ENCODE results near the gene ELP4.

DNA sequence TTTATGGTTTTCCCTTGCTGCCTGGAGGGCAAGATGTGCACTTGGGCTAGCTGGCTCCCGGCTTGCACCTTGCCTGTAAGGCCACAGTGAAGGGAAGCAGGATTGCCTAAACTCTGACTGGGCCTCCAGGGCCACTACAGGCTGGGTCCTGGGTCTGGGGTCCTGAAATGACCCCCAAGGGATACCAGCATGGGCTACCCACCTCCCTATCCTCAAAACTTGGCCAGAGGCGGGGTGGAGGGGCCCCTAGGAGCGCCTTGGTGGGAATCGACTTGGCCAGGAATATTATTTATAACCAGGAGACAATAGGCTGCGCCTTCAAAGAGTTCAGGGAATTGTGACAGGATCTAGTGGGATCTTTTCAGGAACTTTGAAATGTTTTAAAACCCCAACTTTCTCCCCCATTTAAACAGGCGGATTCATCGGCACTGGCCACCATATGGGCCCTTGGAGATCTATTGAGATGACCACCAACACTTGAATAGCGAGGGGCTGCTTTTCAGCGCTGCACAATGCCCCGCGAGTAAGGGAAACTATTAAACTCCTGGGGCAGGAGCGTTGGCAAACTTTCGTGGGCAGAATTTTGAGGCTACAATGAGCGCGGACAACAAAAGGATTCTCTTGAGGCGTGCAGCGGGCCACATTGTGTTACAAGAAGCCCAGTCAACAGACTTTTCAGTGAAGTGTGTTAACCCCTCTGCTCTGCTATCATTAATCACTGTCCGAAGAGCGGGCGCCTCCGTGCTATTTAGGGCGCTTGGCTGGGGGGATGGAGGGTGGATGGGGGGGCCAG lies 286.3 kb downstream of the ELP4 start:
- no peak for TF ChIP-seq CTCF (IDR thresholded peaks at IDR 0.05)
- TF ChIP-seq POLR2A (IDR thresholded peaks at IDR 0.05): no peak
